GM19468 (cell line): Measurements from ENCODE around the gene VEGFC.
A peak's percentile ranks its signal among the peaks of the same experiment; 100 is the strongest.

Experiments
- ATAC-seq: cut with Tn5 transposase; IDR thresholded peaks from one replicate; pipeline ENCODE4 v1.9.1; 2021; ENCODE audit warnings: mild to moderate bottlenecking, moderate library complexity, moderate number of reproducible peaks; ENCODE audit not compliant: unreplicated experiment; ENCODE audit errors: extremely low read depth

VEGFC gene

DNA sequence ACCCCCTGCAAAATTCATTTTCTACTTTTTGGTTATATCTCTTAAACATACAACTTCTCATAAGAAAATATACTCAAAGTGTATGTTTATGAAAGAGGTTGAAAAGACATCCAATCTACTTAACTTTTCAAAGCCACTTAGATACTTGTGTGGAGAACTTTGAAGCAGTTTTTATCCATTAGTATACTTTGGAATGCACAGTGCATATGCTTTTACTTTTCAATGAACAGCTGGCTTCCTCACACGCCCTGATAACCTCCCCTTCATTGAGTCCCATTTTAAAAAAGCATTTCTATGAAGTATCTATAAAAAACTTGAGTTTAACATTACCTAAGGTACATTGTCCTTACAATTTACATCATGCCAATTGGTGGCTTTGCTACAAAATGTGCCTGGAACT lies 73.8 kb downstream of the VEGFC start:
- ATAC-seq = no peak

DNA sequence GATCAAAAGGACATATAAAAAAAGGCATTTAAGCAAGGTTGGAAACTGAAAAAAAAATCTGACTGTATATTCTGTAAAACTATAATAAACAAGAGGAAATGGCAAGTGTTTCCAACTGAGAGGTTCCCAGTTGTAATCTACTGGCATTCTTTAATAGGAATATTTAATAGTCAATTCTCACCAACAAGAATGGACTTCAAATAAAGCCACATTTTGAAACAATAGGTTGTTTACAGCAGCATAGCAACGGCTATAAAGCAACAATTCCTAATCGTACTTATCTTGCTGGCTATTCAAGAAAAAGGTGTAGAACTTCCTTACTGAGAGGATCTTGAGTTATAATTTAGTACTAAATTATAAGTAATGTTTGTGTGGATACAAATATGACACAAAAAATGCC lies 75.5 kb downstream of the VEGFC start:
- ATAC-seq = no peak

DNA sequence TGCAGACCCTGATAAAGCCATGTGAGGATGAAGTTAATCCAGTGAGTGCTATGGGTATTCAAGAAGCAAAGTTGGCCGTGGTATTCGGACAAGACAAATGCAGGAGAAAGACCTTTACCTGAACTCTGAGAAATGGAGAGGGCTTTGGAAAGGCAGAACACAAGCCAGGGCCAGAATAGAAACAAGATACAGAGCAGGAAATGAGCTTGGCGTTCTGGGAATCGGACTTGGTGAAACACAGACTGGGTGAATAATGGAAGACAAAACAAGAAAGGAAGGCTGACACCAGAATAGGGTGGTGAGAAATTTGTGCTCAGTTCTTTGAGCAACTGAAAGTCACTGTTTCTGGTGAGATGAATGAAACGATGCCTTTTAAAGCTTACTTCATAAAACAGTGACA lies 83.3 kb downstream of the VEGFC start:
- ATAC-seq = no peak

DNA sequence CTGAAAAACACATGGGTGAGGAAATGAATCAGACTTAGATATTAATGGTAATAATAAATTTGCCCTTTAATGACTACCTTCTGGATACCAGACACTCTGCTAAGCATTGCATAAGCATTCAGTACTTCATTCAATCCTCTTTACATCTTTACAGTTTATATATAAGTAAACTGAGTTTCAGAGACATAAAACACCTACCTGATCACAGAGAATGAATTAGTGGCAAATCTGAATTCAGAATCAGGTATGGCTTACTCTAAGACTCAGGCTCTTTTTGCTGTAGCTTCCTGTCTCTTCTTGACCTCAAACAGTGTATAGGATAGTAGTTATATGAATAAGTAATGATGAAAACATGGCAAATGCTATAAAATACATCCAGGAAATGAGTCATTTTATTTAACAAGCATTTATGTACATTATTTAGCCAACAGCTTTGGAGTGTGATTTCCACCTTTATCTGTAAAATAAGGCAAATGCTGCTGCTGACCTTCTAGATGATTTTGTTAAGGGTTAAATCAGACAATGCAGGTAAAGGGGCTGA lies 83.9 kb downstream of the VEGFC start:
- no peak for ATAC-seq

DNA sequence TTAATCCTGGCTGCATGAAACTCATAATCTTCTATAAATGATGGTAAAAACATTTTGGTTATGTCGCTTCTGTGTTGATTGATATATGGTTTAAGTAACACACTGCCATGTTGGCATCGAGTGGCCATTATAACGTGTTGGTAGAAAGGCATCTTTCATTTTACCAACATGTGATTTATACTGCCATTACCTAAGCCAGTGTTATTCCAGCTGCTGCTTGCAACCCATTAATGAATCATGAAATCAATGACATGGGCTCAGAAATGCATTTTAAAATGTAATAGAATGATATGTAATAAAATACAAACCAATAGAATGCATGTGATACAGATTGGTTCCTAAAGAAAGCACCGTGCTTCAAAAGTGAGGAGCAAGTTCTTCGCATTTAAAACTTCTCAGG lies 102.0 kb downstream of the VEGFC start:
- ATAC-seq = no peak

DNA sequence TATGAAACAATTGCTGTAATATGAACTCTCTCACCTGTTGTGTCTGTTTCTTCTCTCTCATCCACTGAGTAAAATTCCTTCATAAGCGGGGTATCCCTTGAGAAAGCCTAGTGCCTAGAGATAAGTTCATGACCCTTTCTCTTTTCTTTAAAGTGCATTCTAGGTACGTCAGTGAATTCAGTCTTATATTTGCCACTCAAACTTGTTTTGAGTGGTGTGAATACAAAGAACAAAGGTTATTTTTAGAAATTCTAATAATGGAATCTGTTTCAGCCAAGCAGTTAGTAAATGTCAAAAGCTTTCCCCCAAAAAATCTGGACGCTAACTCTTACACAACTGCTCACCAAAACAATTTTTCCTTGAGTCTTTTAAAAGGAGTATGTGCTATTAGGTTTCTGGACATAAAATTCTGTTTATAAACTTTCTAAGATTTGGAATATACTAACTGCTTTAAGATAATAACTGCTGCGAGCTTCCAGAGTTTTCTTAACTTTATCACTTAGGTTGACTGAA lies 112.0 kb downstream of the VEGFC start:
- ATAC-seq = no peak

DNA sequence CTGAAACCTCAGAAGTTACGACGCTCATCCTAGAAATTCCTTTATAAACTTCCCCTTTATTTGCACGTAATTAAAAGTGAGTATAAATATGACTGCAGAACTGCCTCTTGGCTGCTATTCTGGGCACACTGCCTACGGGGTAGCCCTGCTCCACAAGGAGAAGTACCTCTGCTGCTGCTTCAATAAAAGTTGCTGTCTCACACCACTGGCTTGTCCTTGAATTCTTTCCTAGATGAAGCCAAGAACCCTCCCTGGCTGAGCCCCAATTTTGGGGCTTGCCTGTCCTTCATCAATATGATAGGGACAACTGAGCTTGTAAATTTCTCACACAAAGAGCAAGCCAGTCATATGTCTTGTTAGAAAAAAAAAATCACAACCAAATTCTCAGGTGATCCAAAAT lies 115.8 kb downstream of the VEGFC start:
- no peak for ATAC-seq

DNA sequence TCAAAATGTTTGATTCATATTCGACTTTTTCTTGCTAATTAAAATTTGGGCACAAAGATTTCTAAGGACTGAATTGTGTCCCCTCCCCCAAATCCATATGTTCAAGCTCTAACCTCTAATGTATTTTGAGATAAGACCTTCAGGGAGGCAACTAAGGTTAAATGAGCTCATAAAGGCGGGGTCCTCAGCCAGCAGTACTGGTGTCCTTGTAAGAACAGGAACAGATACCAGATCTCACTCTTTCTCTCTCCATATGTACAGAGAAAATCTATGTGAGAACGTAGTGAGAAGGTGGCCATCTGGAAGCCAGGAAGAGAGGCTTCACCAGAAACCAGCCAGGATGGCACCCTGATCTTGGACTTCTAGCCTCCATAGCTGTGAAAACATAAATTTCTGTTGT lies 116.9 kb downstream of the VEGFC start:
- ATAC-seq = no peak

DNA sequence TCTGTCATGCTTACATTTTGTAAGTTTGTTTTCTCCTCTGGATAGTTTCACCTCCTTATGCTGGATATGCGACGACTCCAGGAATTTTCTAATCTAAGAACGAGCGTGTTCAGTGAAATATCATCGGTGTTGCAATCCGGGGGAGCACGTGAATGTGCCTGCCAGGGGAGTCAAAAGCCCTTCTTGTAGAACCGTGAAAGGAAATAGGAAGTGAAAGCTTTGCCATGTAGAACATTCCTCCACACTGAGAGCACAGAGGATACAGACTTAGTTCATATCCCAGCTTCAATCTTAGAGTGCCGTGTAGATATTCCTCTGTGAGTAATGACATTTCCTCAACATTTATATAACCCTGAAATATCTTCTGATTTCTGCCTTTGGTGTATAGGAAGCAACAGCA lies 121.2 kb downstream of the VEGFC start:
- no peak for ATAC-seq

DNA sequence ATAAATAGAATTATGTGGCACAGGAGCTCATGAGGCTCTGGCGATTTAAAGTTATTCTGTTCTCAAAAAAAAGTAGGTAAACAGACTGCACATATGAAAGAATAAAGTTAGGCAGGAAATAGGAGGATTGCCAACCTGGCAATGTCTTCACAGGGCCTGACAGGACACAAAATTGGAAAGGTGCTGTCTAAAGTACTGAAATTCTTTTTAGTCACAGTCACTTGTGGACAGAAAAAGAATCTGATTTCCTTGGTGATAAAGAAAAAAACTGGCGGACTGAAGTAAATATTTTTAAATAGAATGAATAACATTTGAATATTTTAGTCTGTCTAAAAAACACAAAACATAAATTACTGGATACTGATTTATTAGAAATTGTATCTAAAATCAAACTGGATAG lies 124.4 kb downstream of the VEGFC start:
- ATAC-seq = no peak

DNA sequence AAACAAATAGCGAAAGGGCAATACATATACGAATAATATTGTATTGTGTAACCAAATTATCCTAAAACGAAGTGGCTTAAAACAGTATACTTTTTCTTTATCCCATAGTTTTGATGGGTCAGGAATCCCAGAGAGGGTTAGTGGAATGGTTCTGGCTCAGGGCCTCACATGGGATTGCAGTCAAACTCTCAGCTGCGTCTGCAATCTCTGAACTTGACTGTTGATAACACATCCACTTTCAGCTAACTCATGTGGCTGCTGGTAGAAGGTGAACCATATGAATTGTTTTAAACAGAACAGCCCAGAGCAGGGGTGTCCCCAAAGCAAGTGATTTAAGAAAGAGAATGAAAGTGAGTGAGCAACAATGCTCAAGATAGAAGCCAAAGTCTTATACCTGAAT lies 127.8 kb downstream of the VEGFC start:
- ATAC-seq = no peak

DNA sequence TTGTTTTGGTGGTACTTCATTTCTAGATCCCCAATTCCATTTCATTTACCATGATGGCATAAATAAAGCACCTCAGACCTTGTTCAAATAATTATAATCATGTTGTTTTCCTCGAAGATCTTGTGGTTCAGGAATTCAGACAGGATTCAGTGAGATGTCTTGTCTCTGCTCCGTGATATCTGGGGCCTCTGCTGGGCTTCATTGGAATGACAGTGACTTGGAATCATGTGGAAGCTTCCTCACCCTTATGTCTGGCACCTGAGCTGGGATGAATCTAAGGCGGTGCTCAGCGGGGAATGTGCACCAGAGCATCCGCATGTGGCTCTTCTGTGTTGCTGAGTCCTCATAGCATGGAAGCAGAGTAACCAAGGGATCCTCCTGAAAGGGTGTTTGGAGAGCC lies 132.2 kb downstream of the VEGFC start:
- no peak for ATAC-seq

DNA sequence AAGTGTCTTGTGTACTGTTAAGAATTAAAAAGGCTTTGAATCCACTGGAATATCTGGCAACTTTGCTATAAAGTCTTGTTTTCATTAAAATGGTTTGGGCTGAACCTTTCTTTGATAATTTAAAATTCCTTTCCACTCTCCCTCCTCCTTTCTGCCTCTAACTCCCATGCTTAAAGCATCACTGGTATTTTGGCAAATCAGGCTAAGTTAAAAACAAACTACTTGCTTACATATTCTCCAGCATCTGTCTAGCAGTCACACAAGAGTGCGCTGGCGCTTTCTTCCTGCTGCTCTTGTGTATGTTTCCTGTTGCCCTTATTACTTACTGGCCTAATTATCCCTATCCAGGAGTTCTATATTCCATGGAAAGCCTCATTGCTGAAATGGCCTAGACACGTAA lies 136.6 kb downstream of the VEGFC start:
- ATAC-seq = no peak

DNA sequence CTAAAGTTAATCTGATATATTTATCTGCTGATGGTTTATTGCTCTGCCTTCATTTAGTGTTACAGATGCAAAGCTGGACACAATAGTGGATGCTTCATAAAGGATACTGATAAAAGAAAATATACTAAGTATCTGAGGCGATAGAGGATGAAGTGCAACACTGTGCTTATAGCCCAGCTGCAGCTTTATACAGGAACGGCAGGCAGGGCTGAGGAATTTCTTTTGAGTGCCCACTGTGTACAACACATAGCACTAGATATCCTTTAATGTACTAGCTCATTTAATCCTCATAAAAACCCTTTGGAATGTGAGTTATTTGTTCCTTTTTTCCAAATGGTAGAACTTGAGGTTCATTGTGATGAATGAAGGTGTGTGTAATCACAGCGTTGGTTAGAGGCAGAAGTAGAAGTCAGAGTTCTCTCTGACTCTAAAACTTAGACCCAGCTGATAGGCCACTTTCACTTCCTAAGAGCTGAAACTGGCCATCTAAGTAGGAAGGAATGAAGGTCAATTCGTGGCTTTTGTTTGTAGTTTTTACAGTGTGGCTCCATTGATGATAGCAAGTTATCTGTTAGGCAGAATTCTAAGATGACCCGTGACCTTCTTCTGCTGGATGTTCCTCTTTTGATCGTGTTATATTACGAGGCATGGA lies 138.0 kb downstream of the VEGFC start:
- ATAC-seq = no peak

DNA sequence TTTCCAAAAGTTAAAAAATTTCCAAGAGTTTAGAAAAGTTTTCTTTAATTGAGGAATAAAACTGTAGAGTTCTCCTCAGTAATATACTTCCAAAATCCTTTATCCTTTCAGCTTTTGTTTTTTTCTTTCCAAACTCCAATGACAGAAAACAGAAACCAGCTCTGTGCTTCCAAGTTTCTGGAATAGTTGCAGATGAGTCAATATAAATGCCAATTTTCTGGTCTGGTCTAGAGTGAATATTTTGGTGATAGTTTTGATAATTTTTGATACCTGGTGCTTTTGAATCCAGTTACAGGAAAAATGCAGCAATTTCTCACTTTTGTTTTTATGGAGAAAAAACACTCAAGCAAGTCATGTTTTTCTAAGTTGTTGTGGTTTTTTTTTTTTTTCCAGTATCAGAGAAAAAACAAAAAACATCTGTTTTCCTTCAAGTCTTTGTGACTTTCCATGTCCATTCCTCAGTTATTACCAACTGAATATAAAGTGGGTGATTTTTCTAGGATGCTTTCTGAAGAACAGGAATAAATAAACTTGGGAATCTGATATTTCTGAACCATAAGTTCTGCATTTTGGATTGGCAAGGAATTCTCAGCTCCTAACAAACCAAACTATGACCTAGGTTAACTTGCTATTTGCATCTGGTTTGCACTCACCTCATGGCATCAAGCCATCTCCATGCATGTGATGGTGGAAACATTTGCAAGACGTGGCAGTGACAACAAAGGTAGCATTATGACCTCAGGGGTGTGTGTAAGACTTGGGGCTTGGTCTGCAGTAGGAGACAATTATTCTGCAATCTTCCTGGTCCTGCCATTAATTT lies 139.1 kb downstream of the VEGFC start:
- no peak for ATAC-seq

DNA sequence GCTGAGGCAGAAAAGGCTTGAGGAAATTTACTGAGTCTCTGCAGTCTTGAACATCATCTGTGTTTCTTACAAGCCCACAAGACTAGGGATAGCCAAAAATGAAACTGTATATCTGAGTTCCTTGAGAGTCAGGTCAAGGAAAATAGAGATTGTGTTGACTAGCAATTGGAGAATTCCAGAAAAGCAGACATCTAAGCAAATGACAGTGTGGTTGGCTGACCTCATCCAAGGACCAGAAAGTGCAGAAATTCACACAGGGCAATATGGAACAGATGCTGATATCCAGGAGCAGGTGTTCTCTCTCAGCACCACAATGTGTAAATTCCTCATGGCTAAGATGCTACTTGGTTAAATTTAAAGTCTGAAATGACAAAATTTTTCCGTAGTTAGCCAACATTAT lies 146.4 kb downstream of the VEGFC start:
- no peak for ATAC-seq

DNA sequence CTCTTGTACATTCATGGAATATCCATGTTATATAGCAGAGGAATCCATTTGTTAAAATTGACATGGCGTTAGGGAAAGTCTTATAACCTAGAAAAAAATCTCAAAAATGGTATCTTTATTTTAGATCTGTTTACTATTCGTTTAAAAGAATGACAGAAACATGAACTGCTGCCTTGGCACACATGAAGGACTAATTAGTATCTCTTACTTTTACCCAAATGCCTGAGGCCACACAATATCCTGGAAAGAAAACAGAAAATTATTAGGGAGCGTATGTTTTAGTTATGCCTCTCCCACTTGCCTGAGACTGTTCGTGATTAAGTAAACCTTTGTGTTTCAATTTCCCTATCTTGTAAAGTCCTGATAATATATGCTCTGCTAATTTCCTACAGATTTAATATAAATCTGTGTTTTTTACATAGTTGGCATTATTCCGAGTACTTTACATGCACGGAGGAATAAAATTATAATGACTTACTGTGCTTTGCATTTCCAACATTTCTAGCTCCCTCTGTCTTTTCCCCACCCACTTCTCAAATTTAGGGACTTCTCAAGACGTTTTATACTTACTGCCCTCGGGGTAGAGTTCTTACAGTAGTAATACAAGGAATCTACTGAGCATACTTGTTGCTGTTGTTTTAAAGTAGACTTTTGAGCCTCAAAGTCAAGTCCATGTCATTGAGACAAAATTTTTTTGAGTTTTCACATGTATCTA lies 147.3 kb downstream of the VEGFC start:
- no peak for ATAC-seq

DNA sequence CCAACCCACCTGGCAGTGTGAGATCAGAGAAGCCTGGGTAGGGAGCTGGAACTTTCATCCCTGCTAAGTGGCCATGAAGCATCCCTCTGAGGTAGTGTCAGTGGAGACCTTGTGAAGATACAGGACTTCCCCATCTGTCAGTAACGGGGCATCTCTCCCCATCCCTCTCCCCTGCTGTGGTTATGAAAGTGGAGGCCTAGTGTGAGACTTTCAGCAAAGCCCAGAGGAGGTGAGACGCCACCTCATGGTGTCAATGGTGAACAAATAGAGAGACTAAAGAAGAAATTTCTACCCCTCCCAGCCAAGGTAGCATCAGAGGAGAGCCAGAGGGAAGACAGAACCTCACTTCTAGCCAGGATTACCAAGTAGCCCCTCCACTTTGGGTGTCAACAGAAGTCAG lies 150.2 kb downstream of the VEGFC start:
- peak; percentile 47 for ATAC-seq

DNA sequence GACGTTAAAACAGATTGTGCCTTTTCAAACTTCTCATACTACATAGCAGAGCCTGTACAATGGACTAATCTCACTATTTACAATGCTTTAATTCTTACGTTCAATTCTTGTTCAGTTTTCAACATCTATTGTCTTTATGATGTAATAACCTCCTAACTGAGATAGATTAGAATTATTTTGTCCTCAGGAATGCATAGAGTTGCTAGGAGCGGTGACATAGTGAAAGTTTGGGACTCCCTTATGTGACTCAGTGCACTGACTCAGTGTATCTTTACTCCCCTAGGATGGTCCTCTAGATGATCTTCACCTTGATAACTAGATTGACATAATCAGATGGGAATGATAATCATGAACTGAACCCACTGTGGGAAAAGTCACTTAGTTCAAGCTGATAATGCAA lies 151.5 kb downstream of the VEGFC start:
- no peak for ATAC-seq

DNA sequence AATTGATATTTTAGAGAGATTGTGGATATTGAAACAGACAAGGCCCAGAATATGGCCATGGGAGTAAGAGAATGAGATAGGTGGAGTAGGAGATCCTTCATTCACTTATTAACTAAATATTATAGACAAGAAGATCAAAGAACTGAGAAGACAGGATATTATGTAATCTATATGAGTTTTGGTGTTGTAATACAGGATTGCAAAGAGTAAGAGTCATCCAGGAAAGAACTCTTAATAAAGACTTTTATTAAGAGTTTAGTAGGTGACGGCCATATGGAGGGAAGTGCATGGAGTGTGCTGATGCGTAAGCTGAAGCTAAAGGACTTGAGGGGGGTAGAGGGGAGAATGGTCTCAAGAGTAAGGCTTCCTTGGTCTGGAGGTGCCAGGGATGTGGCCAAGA lies 153.7 kb downstream of the VEGFC start:
- ATAC-seq = no peak

DNA sequence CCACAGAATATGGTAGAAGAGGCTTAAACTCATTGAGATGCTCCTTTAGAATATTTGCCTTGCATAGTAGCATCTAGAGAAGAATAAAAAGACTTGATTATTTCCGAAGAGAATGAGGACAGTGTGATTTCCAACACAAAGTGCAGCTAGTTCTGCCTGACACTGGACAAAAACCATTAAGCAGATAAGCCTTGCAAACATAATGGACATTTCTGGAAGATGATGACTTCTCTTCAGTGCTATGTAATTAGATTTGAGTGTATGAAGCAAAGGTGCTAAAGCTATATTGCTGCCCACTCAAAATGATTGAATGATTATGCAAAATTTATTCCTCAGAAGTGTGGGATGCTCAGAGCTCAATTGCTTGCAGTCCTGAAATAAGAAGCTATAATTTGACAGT lies 156.4 kb downstream of the VEGFC start:
- ATAC-seq = no peak
